K562 treated with DMSO at 1 percent for 12 hours (cell line): ENCODE measurements around the gene ZNF69. TPM values are rescaled to one million over a fixed set of nuclear protein-coding genes. Genes with fewer than 3 reads are reported as not detected.

Source experiments
- total RNA-seq: library from RNA; unstranded; fragments of 300-600 nt; gene quantifications from 2 replicates; pipeline ENCODE4 v1.2.3, GENCODE V29; 2022; ENCODE audit not compliant: insufficient read depth

ZNF69 gene
- 2.1 and 2.5 TPM in 2 replicates for total RNA-seq

GRCh38 chr19:11887611-11888531 lies at the start of gene ZNF69:
Gene ZNF69 (plus strand): TSS chr19:11887782. CDS start chr19:11887924, 142 bp downstream.

DNA sequence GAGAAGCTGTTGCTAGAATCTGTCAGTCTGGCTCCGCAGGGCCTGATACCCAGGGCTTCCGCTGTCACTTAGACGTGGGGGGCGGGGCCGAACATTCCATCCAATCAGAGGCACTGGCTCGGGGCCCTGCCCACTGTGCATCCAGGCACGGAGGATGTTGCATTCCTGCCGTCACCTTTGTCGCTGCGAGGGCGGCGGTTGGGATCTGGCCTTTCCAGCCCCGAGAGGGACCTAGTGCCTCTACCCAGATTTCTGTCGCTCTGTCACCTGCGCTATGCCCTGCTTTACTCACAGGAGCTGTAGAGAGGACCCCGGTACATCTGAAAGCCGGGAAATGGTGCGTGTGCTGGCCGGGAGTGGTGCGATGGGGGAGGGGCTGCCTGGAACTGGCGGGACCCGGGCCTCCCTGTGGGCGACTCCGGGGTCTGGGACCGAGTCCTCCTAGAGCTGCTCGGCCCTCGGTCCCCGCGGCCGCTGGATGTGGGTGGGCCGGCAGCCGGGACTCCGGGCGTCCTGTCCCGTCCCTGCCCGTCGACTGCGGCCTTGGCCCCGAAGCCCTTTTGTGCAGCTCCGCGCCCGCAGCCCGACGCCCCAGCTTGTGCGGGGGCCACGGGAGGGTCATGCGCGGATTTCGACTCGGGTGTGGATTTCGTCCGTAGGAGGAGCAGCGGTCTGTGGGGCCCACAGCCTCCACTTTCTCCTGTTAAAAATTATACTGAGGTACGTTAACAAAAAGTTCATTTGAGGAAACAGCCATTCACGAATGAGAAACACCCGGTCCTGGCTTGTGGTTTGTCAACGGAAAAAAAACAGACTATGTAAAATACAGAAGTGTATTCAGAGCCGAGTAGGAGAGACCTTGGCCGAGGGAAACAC lies 38.8 kb upstream of the ZNF69 start, which contains the start of gene ZNF439:
Gene ZNF439, plus strand, starts transcription at position 133 of the 876 bp plus-strand sequence. Its CDS starts 142 bp downstream, at position 275.

GRCh38 chr19:11924886-11925650 lies 37.5 kb downstream of the ZNF69 start, which contains the start of gene ZNF700:
Gene ZNF700 (plus strand): TSS chr19:11925107. CDS start chr19:11925211, 104 bp downstream.

Other genes with a start within 250 kb of the ZNF69 start
- gene ZNF823, start 148.8 kb upstream of the ZNF69 start, total RNA-seq = 5.8 and 12.8 TPM in 2 replicates
- gene ZNF441, start 120.8 kb upstream of the ZNF69 start, total RNA-seq = 0.69 and 5.4 TPM in 2 replicates
- 0.74 TPM in 1 of 2 replicates, not detected in the other for gene ZNF491, start 89.3 kb upstream of the ZNF69 start, total RNA-seq
- 3.1 and 8.0 TPM in 2 replicates for gene ZNF440, start 73.5 kb upstream of the ZNF69 start, total RNA-seq
- gene ZNF439, start 39.1 kb upstream of the ZNF69 start, total RNA-seq = not detected in 2 replicates
- gene ZNF700, start 37.3 kb downstream of the ZNF69 start, total RNA-seq = 3.3 and 9.9 TPM in 2 replicates
- not detected in 2 replicates for gene ZNF763, start 77.3 kb downstream of the ZNF69 start, total RNA-seq
- gene ZNF433, start 147.9 kb downstream of the ZNF69 start, total RNA-seq = 0.82 and 2.2 TPM in 2 replicates
- gene ZNF878, start 165.2 kb downstream of the ZNF69 start, total RNA-seq = 1.4 TPM in 1 of 2 replicates, not detected in the other
- 0.56 and 1.3 TPM in 2 replicates for gene ZNF844, start 176.9 kb downstream of the ZNF69 start, total RNA-seq